ENCODE measurements around the gene MAP6D1.

Gene MAP6D1

GRCh38 chr3:183854318-183855035 is 29.1 kb upstream of the MAP6D1 start:
- no peak for DNase-seq (ENCODE audit: insufficient read length, low spot score)
- no peak for FAIRE-seq
- TF ChIP-seq CTCF (IDR thresholded peaks at IDR 0.05; ENCODE audit: insufficient read depth, missing control alignments) = no peak

DNA sequence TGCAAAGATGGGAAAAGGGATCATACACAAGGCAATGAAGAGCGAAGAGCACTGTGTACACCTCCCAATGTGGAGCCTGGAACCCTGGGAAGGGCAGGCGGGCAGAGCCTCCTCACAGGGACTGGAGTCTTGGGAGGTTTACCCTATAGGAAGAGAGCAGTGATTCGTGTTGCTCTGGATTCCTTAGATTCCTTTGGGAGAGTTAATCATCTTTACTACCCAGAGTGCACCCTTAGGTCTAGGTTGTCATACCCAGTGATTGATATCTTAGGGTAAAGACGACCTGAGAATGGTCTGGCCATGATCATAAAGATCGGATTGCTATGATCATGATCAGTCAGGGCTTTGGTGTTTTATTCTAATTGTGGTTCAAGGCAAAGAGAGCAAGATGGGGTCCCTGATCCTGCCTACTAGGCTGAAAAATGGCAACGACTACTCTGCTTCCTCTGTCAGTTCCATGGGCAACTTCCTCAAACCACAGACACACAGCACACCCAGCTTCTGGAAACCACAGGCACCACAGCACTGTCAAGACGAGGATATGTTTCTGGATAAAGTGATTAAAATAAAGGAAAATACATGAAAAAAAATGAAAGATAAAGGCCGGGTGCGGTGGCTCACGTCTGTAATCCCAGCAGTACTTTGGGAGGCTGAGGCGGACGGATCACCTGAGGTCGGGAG is 20.4 kb upstream of the MAP6D1 start:
- TF ChIP-seq CTCF (IDR thresholded peaks at IDR 0.05; ENCODE audit: insufficient read depth, missing control alignments) = no peak
- no peak for DNase-seq (ENCODE audit: insufficient read length, low spot score)
- FAIRE-seq = no peak

DNA sequence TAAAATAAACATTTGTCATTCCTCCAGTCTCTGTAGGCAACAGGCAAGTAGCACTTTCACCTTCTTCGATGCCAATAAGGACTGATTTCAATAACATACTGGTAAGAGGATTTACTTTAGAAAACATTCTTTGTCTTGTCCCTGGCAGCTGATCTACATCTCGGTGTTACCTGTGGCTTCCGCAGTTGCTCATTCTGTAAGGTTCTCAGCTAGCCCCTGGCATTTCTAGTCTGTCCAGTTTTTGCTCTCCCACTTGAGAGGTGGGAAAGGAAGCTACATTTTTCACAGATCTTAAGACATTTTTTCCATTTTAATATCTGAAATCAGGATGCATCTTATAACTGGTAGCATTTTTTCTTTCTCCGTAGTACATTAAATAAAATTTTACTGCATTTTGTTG is 19.7 kb upstream of the MAP6D1 start:
- no peak for FAIRE-seq

DNA sequence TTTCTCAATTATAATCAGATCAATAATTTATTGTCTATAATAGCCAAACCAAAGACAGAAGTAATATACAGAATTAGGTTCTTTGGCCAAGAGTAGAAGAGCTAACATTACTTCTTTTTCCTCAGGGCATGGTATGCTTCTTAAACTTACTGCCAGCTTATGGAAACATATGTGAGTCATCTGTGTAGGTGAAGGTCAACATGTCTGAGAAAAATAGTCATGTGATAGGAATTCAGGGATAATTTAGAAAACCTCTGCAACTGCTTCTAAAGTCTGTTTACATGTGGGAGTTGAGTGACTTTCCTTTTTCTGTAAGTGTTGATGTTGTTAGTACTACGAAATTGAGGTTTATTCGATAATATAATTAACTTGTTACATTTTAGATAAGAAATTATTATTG is 19.2 kb upstream of the MAP6D1 start:
- DNase-seq (ENCODE audit: insufficient read length, low spot score) (no peak), FAIRE-seq (no peak)
- no peak for TF ChIP-seq CTCF (IDR thresholded peaks at IDR 0.05; ENCODE audit: insufficient read depth, missing control alignments)

More for the DNA sequence above, 19.7 kb upstream of the MAP6D1 start:
- no peak for DNase-seq (ENCODE audit: insufficient read length, low spot score)
- TF ChIP-seq CTCF (IDR thresholded peaks at IDR 0.05; ENCODE audit: insufficient read depth, missing control alignments) = no peak

- FAIRE-seq (no peak), DNase-seq (ENCODE audit: insufficient read length, low spot score) (no peak)
- no peak for TF ChIP-seq CTCF (IDR thresholded peaks at IDR 0.05; ENCODE audit: insufficient read depth, missing control alignments)
Measured at GRCh38 chr3:183839751-183840150, 14.4 kb upstream of the MAP6D1 start.

DNA sequence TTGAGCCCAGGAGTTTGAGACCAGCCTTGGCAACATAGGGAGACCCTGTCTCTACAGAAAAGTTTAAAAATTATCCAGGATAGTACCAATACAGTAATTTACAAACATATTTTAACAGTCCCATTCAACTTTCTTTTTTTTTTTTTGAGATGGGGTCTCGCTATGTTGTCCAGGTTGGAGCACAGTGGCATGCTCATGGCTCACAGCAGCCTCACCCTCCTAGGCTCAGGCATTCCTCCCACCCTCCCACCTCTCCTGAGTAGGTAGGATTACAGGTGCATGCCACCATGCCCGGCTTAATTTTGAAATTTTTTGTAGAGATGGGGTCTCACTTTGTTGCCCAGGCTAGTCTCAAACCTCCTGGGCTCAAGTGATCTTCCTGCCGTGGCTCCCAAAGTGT is 12.5 kb upstream of the MAP6D1 start:
- no peak for TF ChIP-seq CTCF (IDR thresholded peaks at IDR 0.05; ENCODE audit: insufficient read depth, missing control alignments)
- DNase-seq (ENCODE audit: insufficient read length, low spot score) (no peak), FAIRE-seq (no peak)

GRCh38 chr3:183837390-183837789 is 12.0 kb upstream of the MAP6D1 start:
- DNase-seq (ENCODE audit: insufficient read length, low spot score) (no peak), FAIRE-seq (no peak)
- TF ChIP-seq CTCF (IDR thresholded peaks at IDR 0.05; ENCODE audit: insufficient read depth, missing control alignments) = no peak
